Inferior parietal cortex (tissue), 1 donor: ENCODE data around the gene TMEM82.

Source experiments
- DNase-seq: peaks from one replicate; pipeline ENCODE4 v3.0.0-alpha.2; 2016; ENCODE audit errors: extremely low spot score

The TMEM82 gene

DNA sequence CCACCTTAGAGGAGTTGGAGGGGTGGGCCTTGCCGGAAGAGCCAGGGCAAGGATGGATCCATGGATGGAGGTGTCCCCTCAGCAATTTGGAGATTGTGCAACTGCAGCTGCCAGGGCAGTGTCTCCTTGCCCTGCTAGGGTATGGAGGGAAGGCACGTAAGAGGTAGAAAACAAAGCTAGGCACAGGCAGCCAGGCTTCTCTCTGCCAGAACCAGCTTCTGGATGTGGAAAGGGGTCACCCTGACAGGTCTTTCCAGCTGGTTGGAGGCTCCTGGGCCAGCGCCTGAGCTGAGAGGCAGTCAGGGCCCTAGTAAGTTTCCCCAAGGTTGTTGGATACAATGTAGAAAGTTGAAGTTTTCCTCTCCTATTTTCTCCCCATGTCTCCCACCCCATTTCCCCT is 21.4 kb upstream of the TMEM82 start:
- DNase-seq, result no peak

DNA sequence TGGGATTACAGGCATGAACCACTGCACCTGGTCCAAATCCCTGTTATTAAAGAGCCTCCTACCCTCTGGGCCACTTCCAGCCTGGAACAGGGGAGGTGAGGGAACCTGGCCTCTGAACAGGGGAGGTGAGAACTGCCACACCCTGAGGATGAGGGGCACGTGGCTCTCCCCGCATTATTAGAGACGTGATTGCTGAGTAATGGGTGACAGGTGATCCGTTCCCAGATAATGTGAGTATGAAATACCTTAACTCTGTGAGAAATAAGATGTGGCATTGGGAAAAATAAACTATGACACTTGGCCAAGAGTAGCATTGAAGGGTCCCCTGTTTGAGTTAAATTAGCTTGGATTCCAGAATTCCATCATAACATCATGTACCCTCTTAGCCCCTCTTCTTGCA is 19.9 kb upstream of the TMEM82 start:
- DNase-seq, result no peak

DNA sequence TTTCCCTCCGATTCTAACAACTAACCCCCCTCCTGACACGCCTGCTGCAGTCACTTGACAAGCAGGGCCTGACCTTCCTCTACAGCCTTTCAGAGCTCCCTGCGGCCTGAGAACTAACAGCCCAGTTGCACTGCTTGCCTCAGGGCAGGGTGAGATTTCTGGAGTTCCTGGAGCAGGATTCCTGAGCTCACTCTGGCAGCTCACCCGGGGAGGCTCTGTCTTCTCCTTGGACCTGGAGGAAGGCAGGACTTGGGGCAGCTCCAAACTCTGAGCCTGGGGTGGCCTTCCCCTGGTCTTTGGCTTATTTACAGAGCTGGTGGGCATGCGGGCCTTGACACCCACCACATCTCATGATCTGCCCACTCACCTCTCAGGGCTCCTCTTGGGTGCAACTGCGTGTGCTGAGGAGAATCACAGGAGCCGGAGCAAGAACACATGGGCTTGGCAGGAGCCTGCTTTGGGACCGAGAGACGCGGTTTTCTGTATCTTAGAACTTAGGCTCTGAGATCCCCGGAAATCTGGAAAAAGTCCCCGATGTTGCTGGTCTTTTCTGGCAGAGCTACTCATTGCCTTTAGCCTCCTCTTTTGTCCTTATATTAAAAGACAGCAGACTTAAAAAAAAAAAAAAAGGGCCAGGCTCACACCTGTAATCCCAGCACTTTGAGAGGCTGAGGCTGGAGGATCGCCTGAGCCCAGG is 19.3 kb upstream of the TMEM82 start:
- DNase-seq, result no peak

DNA sequence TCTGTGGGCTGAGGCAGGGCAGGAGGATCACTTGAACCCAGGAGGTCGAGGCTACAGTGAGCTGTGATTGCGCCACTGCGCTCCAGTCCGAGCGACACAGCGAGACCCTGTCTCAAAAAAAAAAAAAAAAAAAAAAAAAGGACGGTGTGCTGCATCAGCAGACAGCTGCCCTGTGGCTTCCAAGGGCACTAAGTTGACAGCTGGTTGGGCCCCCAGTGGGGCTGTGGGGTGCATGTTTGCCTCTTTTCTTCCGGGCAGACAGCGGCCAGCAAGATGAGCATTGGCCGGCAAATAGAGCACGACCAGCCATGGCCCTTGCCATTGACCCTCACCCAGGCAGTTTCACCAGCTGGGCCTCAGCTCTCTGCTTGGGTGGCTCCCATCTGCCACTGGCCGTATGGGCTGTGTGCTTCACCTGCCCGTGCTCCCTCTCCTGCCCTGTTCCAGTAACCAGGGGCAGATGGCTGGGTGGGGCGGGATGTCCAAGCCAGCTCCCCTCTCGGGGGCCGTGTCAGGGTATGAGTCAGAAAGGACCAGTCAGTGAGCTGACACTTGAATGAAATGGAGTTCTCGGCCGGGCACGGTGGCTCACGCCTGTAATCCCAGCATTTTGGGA is 18.6 kb upstream of the TMEM82 start:
- DNase-seq, result no peak

DNA sequence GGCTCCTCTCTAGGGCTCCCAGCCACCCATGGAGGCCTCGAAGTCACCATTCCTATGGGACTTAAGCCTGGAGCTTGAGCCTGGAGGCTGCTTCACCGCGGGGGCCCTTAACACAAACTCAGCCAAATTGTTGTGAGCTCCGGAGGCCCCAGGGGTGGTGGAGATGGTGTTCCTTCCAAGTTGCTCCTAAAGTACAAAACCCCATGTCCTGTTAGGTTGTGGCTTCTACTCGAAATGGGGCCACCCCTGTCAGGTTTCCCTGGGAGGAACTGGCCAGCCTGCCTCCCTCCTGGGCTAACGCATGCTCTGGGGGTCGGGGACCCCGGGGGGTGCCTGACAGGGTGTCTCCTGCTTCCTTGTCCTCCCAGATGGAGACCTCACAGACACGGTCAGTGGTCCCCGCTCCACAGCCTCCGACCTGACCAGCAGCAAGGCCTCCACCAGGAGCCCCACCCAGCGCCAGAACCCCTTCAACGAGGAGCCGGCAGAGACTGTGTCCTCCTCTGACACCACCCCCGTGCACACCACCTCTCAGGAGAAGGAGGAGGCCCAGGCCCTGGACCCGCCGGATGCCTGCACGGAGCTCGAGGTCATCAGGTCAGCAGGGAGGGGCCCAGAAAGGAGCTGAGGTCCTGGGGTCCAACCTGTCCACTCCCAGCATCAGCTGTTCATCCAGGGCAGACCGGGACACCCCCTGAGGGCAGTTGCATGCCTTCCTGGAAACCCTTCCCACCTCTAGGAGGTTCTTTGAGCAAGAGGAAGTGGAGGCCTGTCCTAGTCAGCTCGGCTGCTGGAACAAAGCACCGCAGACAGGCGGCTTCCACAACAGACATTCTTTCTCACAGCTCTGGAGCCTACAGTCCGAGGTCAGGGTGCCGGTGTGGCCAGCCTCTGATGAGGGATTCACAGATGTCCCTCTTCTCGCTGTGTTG is 17.1 kb upstream of the TMEM82 start:
- no peak for DNase-seq

DNA sequence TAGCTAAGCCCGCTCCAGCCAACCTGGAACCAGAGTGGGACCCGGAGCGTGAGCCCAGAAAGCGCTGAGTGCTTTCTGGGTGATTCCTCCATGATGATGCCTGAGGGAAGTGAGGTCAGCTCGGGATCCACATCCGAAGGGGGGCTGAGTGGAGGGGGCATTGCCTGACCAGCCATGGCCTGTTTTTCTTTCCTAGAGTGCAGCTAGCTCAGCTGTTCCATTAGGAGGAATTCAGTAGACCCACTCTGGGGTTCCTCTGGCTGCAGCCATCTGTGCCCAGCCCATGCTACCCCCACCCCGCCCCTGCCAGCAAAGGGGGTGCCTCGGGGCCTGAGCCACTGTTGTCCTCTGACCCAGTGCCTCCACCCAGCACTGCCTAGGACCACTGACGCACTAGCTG is 15.8 kb upstream of the TMEM82 start:
- DNase-seq, result no peak

DNA sequence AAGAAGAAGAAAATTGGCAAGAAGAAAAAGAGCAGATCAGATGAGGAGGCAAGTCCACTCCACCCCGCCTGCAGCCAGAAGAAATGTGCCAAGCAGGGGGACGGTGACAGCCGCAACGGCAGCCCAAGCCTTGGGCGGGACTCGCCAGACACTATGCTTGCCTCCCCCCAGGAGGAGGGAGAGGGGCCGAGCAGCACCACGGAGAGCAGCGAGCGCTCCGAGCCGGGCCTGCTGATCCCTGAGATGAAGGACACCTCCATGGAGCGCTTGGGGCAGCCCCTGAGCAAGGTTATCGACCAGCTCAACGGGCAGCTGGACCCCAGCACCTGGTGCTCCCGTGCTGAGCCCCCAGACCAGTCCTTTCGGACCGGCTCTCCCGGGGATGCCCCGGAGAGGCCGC is 15.3 kb upstream of the TMEM82 start:
- DNase-seq, result no peak

DNA sequence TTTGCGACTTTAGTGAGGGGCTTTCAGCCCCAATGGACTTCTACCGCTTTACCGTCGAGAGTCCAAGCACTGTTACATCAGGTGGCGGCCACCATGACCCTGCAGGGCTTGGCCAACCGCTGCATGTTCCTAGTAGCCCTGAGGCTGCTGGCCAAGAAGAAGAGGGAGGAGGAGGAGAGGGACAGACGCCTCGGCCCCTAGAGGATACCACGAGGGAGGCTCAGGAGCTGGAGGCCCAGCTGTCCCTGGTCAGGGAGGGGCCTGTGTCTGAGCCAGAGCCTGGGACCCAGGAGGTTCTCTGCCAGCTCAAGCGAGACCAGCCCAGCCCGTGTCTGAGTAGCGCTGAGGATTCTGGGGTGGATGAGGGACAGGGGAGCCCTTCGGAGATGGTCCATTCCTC is 14.9 kb upstream of the TMEM82 start:
- no peak for DNase-seq

DNA sequence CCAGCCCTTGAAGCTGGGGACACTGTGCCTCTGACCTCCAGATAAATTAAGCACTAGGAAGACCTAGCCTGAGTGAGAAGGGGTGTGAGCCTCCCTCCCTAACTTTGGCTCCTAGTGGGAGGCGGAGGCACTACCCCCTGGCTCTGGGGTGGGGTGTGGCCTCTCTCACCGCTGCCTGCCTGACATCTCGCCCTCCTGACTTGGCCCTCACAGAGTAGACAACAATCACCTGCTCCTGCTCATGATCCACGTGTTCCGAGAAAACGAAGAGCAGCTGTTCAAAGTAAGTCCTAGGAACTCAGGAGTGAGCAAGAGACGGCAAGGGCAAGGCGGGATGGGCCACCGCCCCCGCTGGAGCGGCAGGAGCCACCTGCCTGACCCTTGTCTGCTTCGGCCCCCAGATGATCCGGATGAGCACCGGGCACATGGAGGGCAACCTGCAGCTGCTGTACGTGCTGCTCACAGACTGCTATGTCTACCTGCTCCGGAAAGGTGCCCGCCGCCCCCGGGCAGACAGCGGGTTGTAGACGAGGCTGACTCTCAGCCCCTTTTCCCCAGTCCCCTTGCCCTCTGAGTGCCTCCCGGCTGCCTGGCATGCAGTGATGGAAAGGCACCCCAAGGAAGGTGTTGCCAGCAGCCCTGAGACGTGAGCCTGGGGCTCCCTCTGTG is 14.3 kb upstream of the TMEM82 start:
- no peak for DNase-seq

DNA sequence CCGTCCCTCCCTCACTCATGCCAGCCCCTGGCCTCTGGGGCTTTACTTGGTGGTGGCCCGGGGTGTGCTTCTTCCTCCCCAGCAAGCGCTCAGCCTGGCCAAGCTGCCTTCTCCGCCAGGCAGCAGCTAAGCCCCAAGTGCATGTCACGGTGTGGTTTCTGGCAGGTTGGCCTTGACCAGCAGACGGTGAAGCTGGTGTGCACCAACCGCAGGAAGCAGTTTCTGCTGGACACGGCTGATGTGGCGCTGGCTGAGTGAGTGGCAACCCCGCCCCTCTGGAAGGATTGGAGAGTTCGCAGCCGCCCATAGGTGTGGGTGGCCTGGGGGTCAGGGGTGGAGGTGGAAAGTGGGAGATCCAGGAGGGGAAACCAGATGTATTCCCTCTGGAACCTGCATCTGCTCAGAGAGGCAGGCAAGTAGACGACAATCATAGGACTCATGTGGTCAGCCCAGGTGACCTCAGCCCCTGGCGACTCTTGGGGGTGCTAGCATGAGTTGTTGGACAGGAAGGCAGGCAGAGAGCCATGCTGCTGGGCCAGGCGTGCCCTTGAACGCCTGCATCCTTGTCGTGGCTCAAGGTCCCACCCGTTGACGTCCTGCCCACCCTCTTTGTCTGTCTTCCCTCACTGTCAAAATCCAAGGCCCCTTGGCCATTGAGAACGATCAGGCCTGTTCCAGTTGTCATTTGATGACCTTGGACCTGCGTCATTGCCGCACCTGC is 13.2 kb upstream of the TMEM82 start:
- no peak for DNase-seq

DNA sequence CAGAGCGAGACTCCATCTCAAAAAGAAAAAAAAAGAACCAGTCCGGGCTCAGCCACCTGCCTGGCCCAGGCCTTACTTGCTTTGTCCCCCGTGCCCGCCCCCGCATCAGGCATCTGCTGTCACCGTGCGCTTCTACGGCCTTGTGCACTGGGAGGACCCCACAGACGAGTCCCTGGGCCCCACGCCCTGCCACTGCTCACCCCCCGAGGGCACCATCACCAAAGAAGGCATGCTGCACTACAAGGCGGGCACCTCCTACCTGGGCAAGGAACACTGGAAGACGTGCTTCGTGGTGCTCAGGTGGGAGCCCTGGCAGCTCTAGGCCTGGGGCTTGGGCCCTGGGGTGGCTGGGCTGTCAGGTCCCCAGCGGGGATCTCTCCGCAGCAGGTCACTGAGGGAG is 11.9 kb upstream of the TMEM82 start:
- DNase-seq, result no peak

DNA sequence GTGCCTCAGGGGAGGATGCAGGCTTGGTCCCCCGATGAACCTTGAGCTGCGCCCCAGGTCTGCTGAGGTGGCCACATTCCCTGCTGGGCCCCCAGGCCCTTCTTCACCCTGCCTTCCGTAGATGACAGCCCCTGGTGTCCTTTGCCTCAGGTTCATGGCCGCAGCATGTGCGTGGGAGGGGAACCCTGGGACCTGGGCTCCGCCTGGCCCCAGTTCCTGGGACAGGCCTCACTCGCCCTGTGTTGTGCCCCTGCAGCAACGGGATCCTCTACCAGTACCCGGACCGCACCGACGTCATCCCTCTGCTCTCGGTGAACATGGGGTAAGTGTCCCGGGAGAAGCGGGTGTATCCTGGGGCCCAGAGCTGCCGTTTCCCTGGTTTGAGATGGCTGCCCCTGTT is 11.4 kb upstream of the TMEM82 start:
- no peak for DNase-seq

DNA sequence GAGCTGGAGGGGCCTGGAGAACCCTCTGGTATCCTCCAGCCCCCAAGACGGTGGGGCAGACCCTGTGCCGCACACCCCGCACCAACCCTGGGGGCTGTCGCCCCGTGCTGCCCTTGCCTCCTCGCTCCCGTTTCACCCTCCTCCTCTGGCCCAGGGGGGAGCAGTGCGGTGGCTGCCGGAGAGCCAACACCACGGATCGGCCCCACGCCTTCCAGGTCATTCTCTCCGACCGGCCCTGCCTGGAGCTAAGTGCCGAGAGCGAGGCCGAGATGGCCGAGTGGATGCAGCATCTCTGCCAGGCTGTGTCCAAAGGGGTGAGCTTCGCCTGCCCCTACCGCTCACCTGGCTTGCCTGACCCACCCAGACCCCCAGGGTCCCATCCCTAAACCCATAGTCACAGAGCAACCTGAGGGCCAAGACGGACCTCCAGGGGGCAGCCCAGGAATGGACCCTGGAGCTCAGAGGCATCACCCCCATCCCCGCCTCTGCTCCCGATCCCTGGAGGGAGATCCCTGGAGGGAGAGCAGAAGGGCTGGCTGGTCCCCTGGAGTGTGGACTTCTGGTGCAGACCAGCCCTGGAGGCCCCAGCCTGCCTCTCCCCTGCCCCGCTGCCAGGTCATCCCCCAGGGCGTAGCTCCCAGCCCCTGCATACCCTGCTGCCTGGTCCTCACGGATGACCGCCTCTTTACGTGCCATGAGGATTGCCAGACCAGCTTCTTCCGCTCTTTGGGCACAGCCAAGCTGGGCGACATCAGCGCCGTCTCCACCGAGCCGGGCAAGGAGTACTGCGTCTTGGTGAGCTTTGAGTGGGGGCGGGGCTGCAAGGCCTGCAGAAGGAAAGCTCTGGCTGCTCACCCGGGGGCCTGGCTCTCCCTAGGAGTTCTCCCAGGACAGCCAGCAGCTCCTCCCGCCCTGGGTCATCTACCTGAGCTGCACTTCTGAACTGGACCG is 10.3 kb upstream of the TMEM82 start:
- no peak for DNase-seq

DNA sequence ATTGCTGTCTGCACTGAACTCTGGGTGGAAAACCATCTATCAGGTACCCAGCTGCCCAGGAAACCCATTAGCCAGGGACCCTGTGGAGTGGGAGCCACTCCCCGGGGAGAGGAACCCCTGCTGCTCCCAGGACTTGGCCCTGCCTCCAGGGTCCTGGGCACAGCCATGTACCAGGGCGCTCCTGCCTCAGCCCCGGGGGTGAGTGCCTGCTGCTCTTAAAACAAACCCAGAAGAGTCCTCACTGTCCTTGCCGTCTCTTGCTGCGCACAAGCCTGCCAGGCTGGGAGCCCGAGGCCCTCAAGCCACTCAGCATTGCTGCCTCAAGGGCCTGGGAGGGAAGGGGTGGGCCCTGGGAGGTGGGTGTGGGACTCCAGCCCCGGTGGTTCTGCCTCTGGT is 9.6 kb upstream of the TMEM82 start:
- DNase-seq, result no peak

DNA sequence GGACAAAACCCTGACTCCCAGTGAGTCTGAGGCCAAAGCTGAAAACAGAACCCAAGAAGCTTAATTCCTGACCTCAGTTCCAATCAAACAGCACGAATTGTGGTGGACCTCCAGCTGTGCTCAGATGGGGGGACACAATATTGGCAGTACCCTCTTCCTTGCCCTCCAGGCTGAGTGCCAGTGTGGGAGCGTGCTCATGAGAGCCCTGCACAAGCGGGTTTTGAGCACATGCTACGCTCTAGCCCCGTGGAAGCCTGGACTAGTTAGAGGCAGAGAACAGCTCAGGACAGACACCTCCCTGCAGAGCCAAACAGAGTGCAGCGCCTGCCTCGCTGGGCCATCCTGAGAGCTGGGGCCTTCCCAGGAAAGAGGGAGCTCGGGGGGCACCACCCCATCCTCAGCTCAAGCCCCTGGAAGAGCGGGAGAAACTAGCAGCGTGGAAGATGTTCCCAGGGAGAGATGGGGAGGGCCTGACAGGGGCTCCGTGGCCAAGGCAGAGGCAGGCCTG is 9.0 kb upstream of the TMEM82 start:
- DNase-seq, result no peak

DNA sequence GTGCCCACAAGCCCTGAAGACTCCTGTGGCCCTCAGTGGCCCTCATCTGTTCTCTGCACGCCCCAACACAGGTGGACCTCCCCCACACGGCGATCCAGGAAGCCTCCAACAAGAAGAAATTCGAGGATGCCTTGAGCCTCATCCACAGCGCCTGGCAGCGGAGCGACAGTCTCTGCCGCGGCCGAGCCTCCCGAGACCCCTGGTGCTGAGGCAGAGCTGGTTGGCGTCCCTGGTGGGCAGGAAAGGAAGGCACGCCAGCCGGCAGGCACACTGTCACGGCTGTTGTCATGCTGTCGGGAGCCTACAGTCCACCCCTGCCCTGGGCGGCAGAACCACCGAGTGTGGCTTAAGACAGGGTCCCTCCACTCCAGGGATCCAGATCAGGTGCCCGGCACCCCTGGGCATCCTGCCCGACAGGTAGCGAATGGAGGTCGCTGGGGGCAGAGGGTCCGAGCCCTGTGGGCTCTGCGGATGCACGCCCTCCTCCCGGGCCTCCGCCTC is 8.5 kb upstream of the TMEM82 start:
- DNase-seq, result no peak

DNA sequence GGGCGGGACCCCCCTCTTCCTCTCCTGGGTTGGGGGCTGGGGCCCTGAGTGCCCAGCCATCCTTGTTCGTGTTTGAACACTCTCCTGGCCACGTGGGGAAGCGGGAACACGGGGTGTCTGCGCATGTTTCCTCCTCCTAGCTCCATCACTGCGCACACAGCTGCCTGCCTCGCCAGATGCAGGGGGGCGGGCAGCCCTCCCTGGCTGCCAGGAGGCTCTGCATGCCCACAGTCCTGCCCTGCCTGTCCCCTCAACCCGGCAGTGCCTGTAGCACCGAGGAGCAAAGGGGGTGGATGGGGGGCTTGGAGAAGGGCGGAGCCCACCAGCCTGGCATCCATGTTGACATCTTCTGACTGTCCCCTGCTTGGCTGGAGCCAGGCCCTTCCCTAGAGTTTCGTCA is 8.0 kb upstream of the TMEM82 start:
- DNase-seq, result no peak

DNA sequence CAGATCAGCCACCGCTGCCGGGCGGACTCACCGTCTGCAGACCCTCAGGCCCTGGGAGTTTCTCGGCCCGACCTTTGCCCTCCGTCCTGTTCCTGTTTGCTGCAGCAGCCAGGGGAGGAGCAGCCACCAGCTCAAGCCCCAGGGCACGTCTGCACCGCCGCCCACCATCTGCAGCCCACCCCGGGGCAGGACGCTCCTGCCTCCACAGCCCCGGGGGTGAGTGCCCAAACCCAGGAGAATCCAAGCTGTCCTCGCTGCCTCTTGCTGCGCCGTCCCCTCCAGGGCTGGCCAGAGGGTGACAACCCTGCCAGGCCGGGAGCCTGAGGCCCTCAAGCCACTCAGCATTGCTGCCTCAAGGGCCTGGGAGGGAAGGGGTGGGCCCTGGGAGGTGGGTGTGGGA is 7.4 kb upstream of the TMEM82 start:
- no peak for DNase-seq

DNA sequence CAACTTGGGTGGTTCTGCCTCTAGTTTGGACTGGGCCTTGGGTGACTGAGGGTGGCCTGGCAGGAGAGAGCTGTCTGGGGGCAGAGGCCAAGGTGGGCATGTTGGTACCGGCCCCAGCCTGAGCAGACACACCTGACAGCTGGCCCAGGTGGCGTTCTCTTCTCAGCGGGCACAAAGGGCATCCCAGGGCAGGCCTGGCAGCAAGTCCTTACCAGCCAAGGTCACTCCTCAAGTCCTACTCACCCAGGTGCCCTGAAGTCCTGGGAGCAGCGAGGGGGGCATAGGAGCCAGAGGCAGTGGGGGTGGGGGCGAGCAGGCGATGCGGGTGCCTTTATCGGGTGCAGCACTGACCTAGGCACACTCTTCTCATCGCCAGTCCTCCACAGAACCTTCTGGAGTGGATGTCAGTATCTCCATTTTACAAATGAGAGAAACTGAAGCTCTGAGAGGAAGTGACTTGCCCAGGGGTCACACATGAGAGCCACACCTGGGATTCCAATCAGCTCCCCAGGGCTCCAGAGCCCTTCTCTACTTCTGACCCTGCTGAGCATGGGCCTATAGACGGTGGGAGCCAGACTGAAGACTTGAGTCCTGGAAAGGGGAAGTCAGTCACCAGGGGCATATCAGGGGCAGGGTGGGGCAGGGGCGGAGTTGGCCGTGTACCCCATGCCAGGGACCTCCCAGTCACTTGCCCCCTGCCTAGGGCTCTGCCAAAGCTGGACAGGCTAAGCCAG is 6.8 kb upstream of the TMEM82 start:
- no peak for DNase-seq
